HG03354 (cell line): ENCODE results near the gene AGA.
A peak's percentile ranks its signal among the peaks of the same experiment; 100 is the strongest.

Experiments
- ATAC-seq: cut with Tn5 transposase; IDR thresholded peaks from one replicate; pipeline ENCODE4 v1.9.1; 2021; ENCODE audit warnings: mild to moderate bottlenecking; ENCODE audit not compliant: unreplicated experiment, poor library complexity, severe bottlenecking

The AGA gene

DNA sequence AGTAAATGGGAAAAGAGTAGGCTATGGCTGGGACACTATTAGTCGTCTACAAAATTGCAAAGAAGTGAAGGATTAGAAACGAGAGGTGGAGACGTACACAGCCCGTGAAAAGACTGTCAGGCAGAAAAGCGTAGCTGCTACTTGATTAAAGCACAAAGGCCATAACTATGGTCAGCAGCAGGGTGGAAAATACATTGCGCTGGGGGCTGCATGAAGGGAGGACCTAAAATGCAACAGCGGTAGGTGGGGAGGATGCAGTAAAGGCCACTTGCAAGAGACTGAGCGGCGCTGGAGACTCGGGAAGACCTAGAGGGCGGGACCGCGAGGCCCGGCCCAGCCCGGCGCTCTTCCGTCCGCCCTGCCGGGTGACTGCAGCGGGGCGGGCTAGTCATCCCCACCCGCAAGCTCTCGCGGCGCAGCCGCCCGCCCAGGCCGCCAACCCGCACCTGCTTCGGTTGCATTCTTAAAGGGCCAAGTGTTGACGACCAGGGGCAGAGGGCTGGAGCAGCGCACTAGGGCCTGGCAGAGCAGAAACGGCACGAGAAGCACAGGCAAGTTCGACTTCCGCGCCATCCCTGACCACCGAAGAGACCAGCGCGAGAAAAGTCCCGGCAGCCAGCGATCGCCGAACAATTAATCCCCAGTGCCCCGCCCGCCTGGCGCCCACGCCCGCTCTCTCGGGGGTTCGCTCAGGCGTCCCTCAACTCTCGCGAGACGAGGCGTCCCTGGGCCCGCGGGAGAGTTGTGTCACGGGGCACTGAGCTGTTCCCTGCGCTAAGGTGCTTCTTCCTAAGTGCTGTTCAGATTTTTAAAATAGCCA lies at the start of gene AGA:
AGA (minus strand) TSS at position 635 of the 820 bp plus-strand sequence; CDS start at position 573, 62 bp downstream.
- ATAC-seq: peak; percentile 92

DNA sequence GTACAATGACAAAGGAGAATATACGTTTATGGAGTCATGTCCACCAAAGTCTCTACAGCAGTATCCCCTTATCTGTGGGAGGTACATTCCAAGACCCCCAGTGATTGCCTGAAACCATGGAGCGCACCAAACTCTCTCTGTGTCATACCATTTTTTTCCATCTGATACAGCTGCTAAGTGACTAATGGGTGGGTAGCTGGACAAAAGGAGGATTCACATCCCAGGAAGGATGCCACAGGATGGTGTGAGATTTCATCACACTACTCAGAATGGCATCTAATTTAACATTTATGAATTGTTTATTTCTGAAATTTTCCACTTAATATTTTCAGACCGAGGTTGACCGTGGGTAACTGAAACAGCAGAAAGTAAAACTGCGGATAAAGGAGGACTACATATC lies 49.8 kb upstream of the AGA start:
- ATAC-seq: no peak

- no peak for ATAC-seq
These were observed 48.5 kb upstream of the AGA start for GRCh38 chr4:177490769-177491168.

GRCh38 chr4:177489471-177490246 lies 47.4 kb upstream of the AGA start:
- ATAC-seq: no peak

GRCh38 chr4:177487977-177488376 lies 45.7 kb upstream of the AGA start:
- ATAC-seq: no peak

- no peak for ATAC-seq
These were observed 43.3 kb upstream of the AGA start for GRCh38 chr4:177485528-177485927.

- no peak for ATAC-seq
These were observed 42.4 kb upstream of the AGA start for GRCh38 chr4:177484613-177485021.

DNA sequence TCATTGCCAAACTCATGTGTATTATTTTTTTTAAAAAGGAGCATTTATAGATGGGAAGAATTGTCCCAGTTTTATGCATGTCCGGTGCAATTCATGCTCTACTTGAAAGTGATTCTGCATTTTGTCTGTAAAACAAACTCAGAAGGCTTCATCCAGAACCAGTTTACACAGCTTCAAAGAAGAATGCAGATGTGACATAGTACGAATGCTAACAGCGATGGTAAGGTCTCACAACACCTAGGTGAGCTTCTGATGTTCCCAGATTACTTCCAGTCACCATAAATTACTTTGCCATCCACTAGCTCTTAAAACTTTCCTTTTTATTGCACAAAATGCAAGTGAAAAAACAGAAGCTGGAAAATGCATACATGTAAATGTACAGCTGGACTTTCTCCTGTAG lies 41.5 kb upstream of the AGA start:
- no peak for ATAC-seq

- ATAC-seq: no peak
These were observed 41.0 kb upstream of the AGA start for GRCh38 chr4:177483271-177483670.

DNA sequence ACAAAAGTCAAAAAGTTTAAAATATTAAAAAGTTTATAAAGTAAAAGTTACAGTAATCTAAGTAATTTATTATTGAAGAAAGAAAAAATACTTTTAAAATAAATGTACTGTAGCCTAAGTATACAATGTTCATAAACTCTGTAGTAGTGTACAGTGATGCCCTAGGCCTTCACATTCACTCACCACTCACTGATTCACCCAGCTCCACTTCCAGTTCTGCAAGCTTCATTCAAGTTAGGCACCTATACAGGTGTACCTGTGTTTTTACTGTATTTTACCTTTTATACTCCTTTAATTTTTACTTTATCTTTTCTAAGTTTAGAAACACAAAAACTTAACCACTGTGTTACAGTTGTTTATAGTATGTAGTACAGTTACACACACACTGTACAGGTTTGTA lies 40.1 kb upstream of the AGA start:
- ATAC-seq: no peak

GRCh38 chr4:177480795-177481194 lies 38.6 kb upstream of the AGA start:
- no peak for ATAC-seq

- no peak for ATAC-seq
These were observed 36.8 kb upstream of the AGA start for GRCh38 chr4:177479063-177479462.

GRCh38 chr4:177478496-177478895 lies 36.3 kb upstream of the AGA start:
- no peak for ATAC-seq

- ATAC-seq: no peak
These were observed 31.8 kb upstream of the AGA start for GRCh38 chr4:177473991-177474390.

DNA sequence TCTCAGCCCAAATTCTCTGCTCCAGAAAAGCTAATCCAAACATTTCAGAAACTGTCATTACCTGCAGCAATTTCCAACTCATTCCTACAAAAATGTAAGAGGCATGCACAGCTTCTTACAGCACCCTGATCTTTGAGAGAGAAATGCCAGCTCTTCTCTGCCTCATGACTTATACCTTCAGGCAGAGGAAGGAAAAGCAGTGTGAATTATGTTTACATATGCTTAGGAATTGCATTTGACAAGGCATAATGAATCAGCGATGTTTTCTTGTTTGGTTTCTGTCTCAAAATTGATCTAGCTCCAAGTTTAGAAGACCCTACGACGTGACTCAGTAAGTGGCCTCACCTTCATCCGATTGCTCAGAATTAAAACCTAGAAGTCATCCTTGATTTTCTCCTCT lies 21.8 kb upstream of the AGA start:
- no peak for ATAC-seq

DNA sequence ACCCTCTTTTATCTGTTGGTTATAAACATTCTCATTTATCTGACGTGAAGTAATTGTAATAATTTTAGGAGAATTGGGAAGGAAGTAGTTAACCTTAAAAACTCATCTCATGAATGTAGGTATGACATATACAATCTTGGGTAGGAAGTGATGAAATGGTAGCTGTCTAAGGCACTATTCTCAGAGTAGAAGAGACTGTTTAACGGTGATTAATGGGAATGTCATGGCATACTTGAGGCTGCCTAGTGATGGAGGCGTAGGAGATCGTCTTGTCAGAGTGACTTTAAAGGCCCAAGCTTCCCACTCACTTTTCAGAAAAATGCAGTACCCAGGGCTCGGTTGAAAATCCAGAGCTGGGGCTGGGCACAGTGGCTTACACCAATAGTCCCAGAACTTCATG lies 19.4 kb upstream of the AGA start:
- ATAC-seq: no peak

- no peak for ATAC-seq
These were observed 18.2 kb upstream of the AGA start for GRCh38 chr4:177460460-177460859.

DNA sequence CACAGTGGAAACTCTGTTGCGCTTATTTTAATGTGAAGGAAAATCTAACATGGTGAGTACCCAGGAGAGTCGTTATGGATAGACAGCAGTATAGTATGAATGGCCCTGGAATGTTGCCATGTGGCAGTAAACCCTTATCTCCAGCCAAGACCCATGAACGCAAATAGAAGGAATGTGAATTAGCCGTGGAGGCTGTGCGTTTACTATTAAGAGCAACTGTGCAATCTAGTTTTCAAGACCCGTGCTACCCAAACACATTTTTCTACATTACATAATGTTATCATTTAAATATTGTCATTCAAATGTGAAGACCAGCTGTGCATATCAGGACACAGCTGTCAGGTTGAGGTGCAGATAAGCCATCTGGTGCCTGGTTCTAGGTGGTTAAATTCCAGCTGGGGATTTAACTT lies 13.3 kb upstream of the AGA start:
- ATAC-seq: no peak

GRCh38 chr4:177453116-177453515 lies 10.9 kb upstream of the AGA start:
- no peak for ATAC-seq

DNA sequence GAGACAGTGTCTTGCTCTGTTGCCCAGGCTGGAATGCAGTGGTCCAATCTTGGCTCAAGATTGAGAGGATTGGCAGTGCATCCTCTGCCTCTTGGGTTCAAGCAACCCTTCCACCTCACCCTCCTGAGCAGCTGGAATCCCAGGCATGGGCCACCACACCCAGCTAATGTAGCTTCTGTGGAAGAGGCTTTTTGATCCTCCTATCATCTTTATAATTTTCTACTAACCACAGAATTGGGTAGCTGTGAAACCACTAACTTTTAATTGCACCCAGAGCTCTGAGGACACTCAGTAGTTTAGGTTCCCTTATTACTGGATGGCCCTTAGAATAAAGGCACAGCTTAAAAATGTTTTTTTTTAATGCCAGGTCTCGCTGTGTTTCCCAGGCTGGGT lies 8.9 kb upstream of the AGA start:
- ATAC-seq: no peak

GRCh38 chr4:177450426-177451107 lies 8.3 kb upstream of the AGA start:
- no peak for ATAC-seq
